Measurements from ENCODE around the gene MINDY3.

The MINDY3 gene

GRCh38 chr10:15792777-15793176 is 67.5 kb downstream of the MINDY3 start:
- Histone ChIP-seq H3K27me3 (replicated peaks in 2 of 5; ENCODE audit: control insufficient read depth in 4 of 5, insufficient read depth in 5 of 5, low read length in 4 of 5) (no peaks in the 10 kb centered on the region), H3K4me3 (ENCODE audit: control insufficient read depth in 1 of 7, extremely low read depth in 1 of 7, insufficient read depth in 4 of 7, low read depth in 2 of 7, low read length in 6 of 7) (no peak overlapping the region), H3K4me1 (ENCODE audit: control extremely low read depth in 1 of 4, control insufficient read depth in 4 of 4, insufficient read depth in 4 of 4, low read length in 3 of 4) (no peaks in the 10 kb centered on the region), H3K9me3 (ENCODE audit: control extremely low read depth in 1 of 5, control insufficient read depth in 4 of 5, insufficient read depth in 2 of 5, low read depth in 1 of 5, low read length in 4 of 5) (no peaks in the 10 kb centered on the region), H3K36me3 (ENCODE audit: control insufficient read depth in 4 of 4, insufficient read depth in 4 of 4, low read length in 3 of 4) (peaks cover 3 to 24% (median 16%) of the 10 kb centered on the region in 4 experiments), H3K27ac (ENCODE audit: insufficient read depth in 1 of 2, low read depth in 1 of 2, low read length in 2 of 2, poor library complexity in 1 of 2, severe bottlenecking in 2 of 2) (no peak overlapping the region)
- 100% methylated on average over 1 of the region's 4 CpGs for WGBS (ENCODE audit: insufficient coverage)
- DNase-seq = no peak
- ChIA-PET POLR2A (no interaction called here), CTCF (interaction anchor here (1.3 kb wide), 1 partner anchor 8 kb away, joined by 3 read pairs; no protein-coding TSS in a partner anchor)

GRCh38 chr10:15791816-15792524 is 68.3 kb downstream of the MINDY3 start:
- Histone ChIP-seq H3K4me1 (ENCODE audit: control extremely low read depth in 1 of 4, control insufficient read depth in 4 of 4, insufficient read depth in 4 of 4, low read length in 3 of 4) (no peaks in the 10 kb centered on the region), H3K27me3 (replicated peaks in 2 of 5; ENCODE audit: control insufficient read depth in 4 of 5, insufficient read depth in 5 of 5, low read length in 4 of 5) (no peaks in the 10 kb centered on the region), H3K36me3 (ENCODE audit: control insufficient read depth in 4 of 4, insufficient read depth in 4 of 4, low read length in 3 of 4) (peaks cover 3 to 30% (median 19%) of the 10 kb centered on the region in 4 experiments), H3K27ac (ENCODE audit: insufficient read depth in 1 of 2, low read depth in 1 of 2, low read length in 2 of 2, poor library complexity in 1 of 2, severe bottlenecking in 2 of 2) (no peak overlapping the region), H3K9me3 (ENCODE audit: control extremely low read depth in 1 of 5, control insufficient read depth in 4 of 5, insufficient read depth in 2 of 5, low read depth in 1 of 5, low read length in 4 of 5) (no peaks in the 10 kb centered on the region), H3K4me3 (ENCODE audit: control insufficient read depth in 1 of 7, extremely low read depth in 1 of 7, insufficient read depth in 4 of 7, low read depth in 2 of 7, low read length in 6 of 7) (no peak overlapping the region)
- no peak for DNase-seq
- no CpG with 5 or more reads among the region's 2 CpGs for WGBS (ENCODE audit: insufficient coverage)
- CTCF ChIA-PET = interaction anchor here (1.3 kb wide), 1 partner anchor 9 kb away, joined by 3 read pairs; no protein-coding TSS in a partner anchor
- POLR2A ChIA-PET = no interaction called here

GRCh38 chr10:15789793-15790525 is 70.3 kb downstream of the MINDY3 start:
- no peak overlapping the region for H3K27ac ChIP-seq (ENCODE audit: insufficient read depth in 1 of 2, low read depth in 1 of 2, low read length in 2 of 2, poor library complexity in 1 of 2, severe bottlenecking in 2 of 2)
- ChIA-PET POLR2A (no interaction called here), CTCF (interaction anchor here (1.5 kb wide), 1 partner anchor 9 kb away, joined by 3 read pairs; no protein-coding TSS in a partner anchor)

GRCh38 chr10:15787426-15787825 is 72.9 kb downstream of the MINDY3 start:
- no peak for DNase-seq
- POLR2A ChIA-PET = no interaction called here
- Histone ChIP-seq H3K4me3 (ENCODE audit: control insufficient read depth in 1 of 7, extremely low read depth in 1 of 7, insufficient read depth in 4 of 7, low read depth in 2 of 7, low read length in 6 of 7) (no peak overlapping the region), H3K27me3 (replicated peaks in 2 of 5; ENCODE audit: control insufficient read depth in 4 of 5, insufficient read depth in 5 of 5, low read length in 4 of 5) (no peaks in the 10 kb centered on the region), H3K9me3 (ENCODE audit: control extremely low read depth in 1 of 5, control insufficient read depth in 4 of 5, insufficient read depth in 2 of 5, low read depth in 1 of 5, low read length in 4 of 5) (no peaks in the 10 kb centered on the region), H3K4me1 (ENCODE audit: control extremely low read depth in 1 of 4, control insufficient read depth in 4 of 4, insufficient read depth in 4 of 4, low read length in 3 of 4) (no peaks in the 10 kb centered on the region), H3K36me3 (ENCODE audit: control insufficient read depth in 4 of 4, insufficient read depth in 4 of 4, low read length in 3 of 4) (peaks cover 8 to 39% (median 23%) of the 10 kb centered on the region in 4 experiments), H3K27ac (ENCODE audit: insufficient read depth in 1 of 2, low read depth in 1 of 2, low read length in 2 of 2, poor library complexity in 1 of 2, severe bottlenecking in 2 of 2) (no peak overlapping the region)
- WGBS (ENCODE audit: insufficient coverage) = 98% methylated on average over 4 of the region's 5 CpGs
- CTCF ChIA-PET = no interaction called here

More at GRCh38 chr10:15789793-15790525, 70.3 kb downstream of the MINDY3 start:
- Histone ChIP-seq H3K9me3 (ENCODE audit: control extremely low read depth in 1 of 5, control insufficient read depth in 4 of 5, insufficient read depth in 2 of 5, low read depth in 1 of 5, low read length in 4 of 5) (no peaks in the 10 kb centered on the region), H3K27me3 (replicated peaks in 2 of 5; ENCODE audit: control insufficient read depth in 4 of 5, insufficient read depth in 5 of 5, low read length in 4 of 5) (no peaks in the 10 kb centered on the region), H3K4me1 (ENCODE audit: control extremely low read depth in 1 of 4, control insufficient read depth in 4 of 4, insufficient read depth in 4 of 4, low read length in 3 of 4) (no peaks in the 10 kb centered on the region), H3K4me3 (ENCODE audit: control insufficient read depth in 1 of 7, extremely low read depth in 1 of 7, insufficient read depth in 4 of 7, low read depth in 2 of 7, low read length in 6 of 7) (no peak overlapping the region), H3K36me3 (ENCODE audit: control insufficient read depth in 4 of 4, insufficient read depth in 4 of 4, low read length in 3 of 4) (peaks cover 8 to 41% (median 23%) of the 10 kb centered on the region in 4 experiments)
- WGBS (ENCODE audit: insufficient coverage) = 100% methylated on average over 1 of the region's 1 CpG
- no peak for DNase-seq

GRCh38 chr10:15784662-15785300 is 75.5 kb downstream of the MINDY3 start:
- ChIA-PET POLR2A (interaction anchor here (0.6 kb wide), 1 partner anchor 10 kb away, joined by 3 read pairs; no protein-coding TSS in a partner anchor), CTCF (no interaction called here)
- no peaks in the 10 kb centered on the region for H3K9me3 ChIP-seq (ENCODE audit: control extremely low read depth in 1 of 5, control insufficient read depth in 4 of 5, insufficient read depth in 2 of 5, low read depth in 1 of 5, low read length in 4 of 5)
- no peak overlapping the region for H3K27ac ChIP-seq (ENCODE audit: insufficient read depth in 1 of 2, low read depth in 1 of 2, low read length in 2 of 2, poor library complexity in 1 of 2, severe bottlenecking in 2 of 2)
- WGBS (ENCODE audit: insufficient coverage) = 100% methylated on average over 7 of the region's 8 CpGs
- no peaks in the 10 kb centered on the region for H3K27me3 ChIP-seq (replicated peaks in 2 of 5; ENCODE audit: control insufficient read depth in 4 of 5, insufficient read depth in 5 of 5, low read length in 4 of 5)
- DNase-seq = no peak
- peaks cover 9 to 50% (median 26%) of the 10 kb centered on the region in 4 experiments for H3K36me3 ChIP-seq (ENCODE audit: control insufficient read depth in 4 of 4, insufficient read depth in 4 of 4, low read length in 3 of 4)
- no peaks in the 10 kb centered on the region for H3K4me1 ChIP-seq (ENCODE audit: control extremely low read depth in 1 of 4, control insufficient read depth in 4 of 4, insufficient read depth in 4 of 4, low read length in 3 of 4)
- H3K4me3 ChIP-seq (ENCODE audit: control insufficient read depth in 1 of 7, extremely low read depth in 1 of 7, insufficient read depth in 4 of 7, low read depth in 2 of 7, low read length in 6 of 7) = no peak overlapping the region

GRCh38 chr10:15783941-15784636 is 76.2 kb downstream of the MINDY3 start:
- H3K36me3 ChIP-seq (ENCODE audit: control insufficient read depth in 4 of 4, insufficient read depth in 4 of 4, low read length in 3 of 4) = peaks cover 9 to 51% (median 28%) of the 10 kb centered on the region in 4 experiments
- no peaks in the 10 kb centered on the region for H3K9me3 ChIP-seq (ENCODE audit: control extremely low read depth in 1 of 5, control insufficient read depth in 4 of 5, insufficient read depth in 2 of 5, low read depth in 1 of 5, low read length in 4 of 5)
- no peak overlapping the region for H3K4me3 ChIP-seq (ENCODE audit: control insufficient read depth in 1 of 7, extremely low read depth in 1 of 7, insufficient read depth in 4 of 7, low read depth in 2 of 7, low read length in 6 of 7)
- H3K27ac ChIP-seq (ENCODE audit: insufficient read depth in 1 of 2, low read depth in 1 of 2, low read length in 2 of 2, poor library complexity in 1 of 2, severe bottlenecking in 2 of 2) = no peak overlapping the region
- H3K27me3 ChIP-seq (replicated peaks in 2 of 5; ENCODE audit: control insufficient read depth in 4 of 5, insufficient read depth in 5 of 5, low read length in 4 of 5) = no peaks in the 10 kb centered on the region
- DNase-seq = no peak
- ChIA-PET POLR2A (interaction anchor here (0.6 kb wide), 1 partner anchor 11 kb away, joined by 3 read pairs; no protein-coding TSS in a partner anchor), CTCF (no interaction called here)
- H3K4me1 ChIP-seq (ENCODE audit: control extremely low read depth in 1 of 4, control insufficient read depth in 4 of 4, insufficient read depth in 4 of 4, low read length in 3 of 4) = no peaks in the 10 kb centered on the region
- WGBS (ENCODE audit: insufficient coverage) = 100% methylated on average over 1 of the region's 5 CpGs

Data from common myeloid progenitor, CD34-positive (primary cell).